Liver (tissue), 9 donors: ENCODE data around the gene INTS6. TPM values are rescaled to one million over a fixed set of nuclear protein-coding genes. Genes with fewer than 3 reads are reported as not detected.

Experiments used
- DNase-seq: peaks from one replicate; pipeline ENCODE4 v3.0.0-alpha.2; 2017; ENCODE audit warnings: low spot score
- H3K27ac ChIP-seq, 2 donors: one replicate each; pipeline ENCODE4 v1.7.0; 2013; ENCODE audit warnings: inconsistent platforms in 2 of 2, low read length in 2 of 2, control low read depth in 1 of 2, low read depth in 1 of 2, mild to moderate bottlenecking in 1 of 2
- H3K27me3 ChIP-seq, 4 donors: one replicate each; pipeline versions ENCODE4 v1.6.1 to v1.7.0; 2013; ENCODE audit warnings: low read length in 3 of 4, inconsistent platforms in 1 of 4, mild to moderate bottlenecking in 1 of 4, moderate library complexity in 1 of 4; ENCODE audit not compliant: control insufficient read depth in 4 of 4, insufficient read depth in 4 of 4
- H3K36me3 ChIP-seq, 4 donors: one replicate each; pipeline versions ENCODE4 v1.6.1 to v1.7.0; 2013; ENCODE audit warnings: low read length in 3 of 4, mild to moderate bottlenecking in 3 of 4, low read depth in 1 of 4, moderate library complexity in 1 of 4; ENCODE audit not compliant: control insufficient read depth in 4 of 4, insufficient read depth in 3 of 4
- H3K4me1 ChIP-seq, 4 donors: one replicate each; pipeline versions ENCODE4 v1.6.1 to v1.7.0; 2013; ENCODE audit warnings: low read length in 3 of 4, mild to moderate bottlenecking in 3 of 4, moderate library complexity in 1 of 4; ENCODE audit not compliant: control insufficient read depth in 4 of 4, insufficient read depth in 4 of 4
- H3K4me3 ChIP-seq, 3 donors: one replicate each; pipeline versions ENCODE4 v1.6.1 to v1.7.0; 2013; ENCODE audit warnings: low read length in 3 of 3, control low read depth in 1 of 3, low read depth in 1 of 3, mild to moderate bottlenecking in 1 of 3
- H3K9ac ChIP-seq, 2 donors: one replicate each; pipeline ENCODE4 v1.7.0; 2013; ENCODE audit warnings: low read length in 2 of 2, mild to moderate bottlenecking in 2 of 2, moderate library complexity in 2 of 2, control low read depth in 1 of 2, low read depth in 1 of 2
- H3K9me3 ChIP-seq, 4 donors: one replicate each; pipeline versions ENCODE4 v1.6.1 to v1.7.0; 2013; ENCODE audit warnings: low read length in 3 of 4; ENCODE audit not compliant: control insufficient read depth in 4 of 4
- EGR1 ChIP-seq, 2 donors: IDR thresholded peaks; 2 replicates each; pipeline ENCODE4 v1.6.1; 2016 to 2018; ENCODE audit warnings: antibody characterized with exemption in 2 of 2, low read depth in 2 of 2
- FOXA1 ChIP-seq: IDR thresholded peaks from 2 replicates; pipeline ENCODE4 v1.6.1; 2016; ENCODE audit warnings: antibody characterized with exemption
- FOXA2 ChIP-seq: IDR thresholded peaks from 2 replicates; pipeline ENCODE4 v1.6.1; 2016; ENCODE audit warnings: antibody characterized with exemption
- HNF4A ChIP-seq, 2 donors: conservative IDR thresholded peaks; 2 replicates each; pipeline ENCODE4 v1.6.1; 2016; ENCODE audit warnings: antibody characterized with exemption in 2 of 2, mild to moderate bottlenecking in 2 of 2
- HNF4G ChIP-seq: IDR thresholded peaks from 2 replicates; pipeline ENCODE4 v1.6.1; 2016; ENCODE audit warnings: antibody characterized with exemption
- JUND ChIP-seq, 2 donors: IDR thresholded peaks; 2 replicates each; pipeline ENCODE4 v1.6.1; 2016; ENCODE audit warnings: antibody characterized with exemption in 2 of 2
- NR2F2 ChIP-seq: IDR thresholded peaks from 2 replicates; pipeline ENCODE4 v1.6.1; 2016; ENCODE audit warnings: antibody characterized with exemption
- REST ChIP-seq: IDR thresholded peaks from 2 replicates; pipeline ENCODE4 v1.6.1; 2016; ENCODE audit warnings: antibody characterized with exemption, mild to moderate bottlenecking
- SP1 ChIP-seq: IDR thresholded peaks from 2 replicates; pipeline ENCODE4 v1.6.1; 2018; ENCODE audit warnings: antibody characterized with exemption, mild to moderate bottlenecking
- YY1 ChIP-seq: IDR thresholded peaks from 2 replicates; pipeline ENCODE4 v1.6.1; 2016; ENCODE audit warnings: antibody characterized with exemption, mild to moderate bottlenecking
- WGBS: extraction: QIAGEN DNeasy Blood & Tissue Kit; methylation state at CpG from one replicate; pipeline ENCODE4 v1.1.7; 2013; 5-methylcytosine and 5-hydroxymethylcytosine counted together
- polyA plus RNA-seq, 2 donors: library from polyadenylated mRNA; stranded (reverse) in 1 of 2; unstranded in 1 of 2; fragments of 200-250 nt in 1 of 2; fragments of >200 nt in 1 of 2; fragmentation: Nextera tagmentation in 1 of 2; extraction: Ambion mirVana in 1 of 2; gene quantifications; one replicate each; pipeline versions ENCODE4 v1.2.1 to v1.2.3, GENCODE V29; 2013 to 2015
- total RNA-seq, 2 donors: library from RNA; depleted of rRNA; stranded (reverse); fragments of >200 nt; gene quantifications; one replicate each; pipeline ENCODE4 v1.2.3, GENCODE V29; 2014
- TF ChIP-seq, protein P1 (sequence below): IDR thresholded peaks from 2 replicates; pipeline ENCODE4 v1.6.1; 2016; ENCODE audit warnings: antibody characterized with exemption
- TF ChIP-seq, protein P2 (sequence below): fragments of 150-350 bp; IDR thresholded peaks from 2 replicates; pipeline ENCODE4 v1.5.1; 2017; ENCODE audit warnings: improper control_type of control experiment, low read depth, low read length; ENCODE audit not compliant: missing input control
- donor health status: healthy.
- donor health status: healthy.
- donor health status: healthy.
- donor health status: healthy.
- donor health status: healthy.

Gene INTS6
- total and polyA plus RNA-seq, 4 donors: 11.4 to 61.4 (median 18.8) TPM

DNA sequence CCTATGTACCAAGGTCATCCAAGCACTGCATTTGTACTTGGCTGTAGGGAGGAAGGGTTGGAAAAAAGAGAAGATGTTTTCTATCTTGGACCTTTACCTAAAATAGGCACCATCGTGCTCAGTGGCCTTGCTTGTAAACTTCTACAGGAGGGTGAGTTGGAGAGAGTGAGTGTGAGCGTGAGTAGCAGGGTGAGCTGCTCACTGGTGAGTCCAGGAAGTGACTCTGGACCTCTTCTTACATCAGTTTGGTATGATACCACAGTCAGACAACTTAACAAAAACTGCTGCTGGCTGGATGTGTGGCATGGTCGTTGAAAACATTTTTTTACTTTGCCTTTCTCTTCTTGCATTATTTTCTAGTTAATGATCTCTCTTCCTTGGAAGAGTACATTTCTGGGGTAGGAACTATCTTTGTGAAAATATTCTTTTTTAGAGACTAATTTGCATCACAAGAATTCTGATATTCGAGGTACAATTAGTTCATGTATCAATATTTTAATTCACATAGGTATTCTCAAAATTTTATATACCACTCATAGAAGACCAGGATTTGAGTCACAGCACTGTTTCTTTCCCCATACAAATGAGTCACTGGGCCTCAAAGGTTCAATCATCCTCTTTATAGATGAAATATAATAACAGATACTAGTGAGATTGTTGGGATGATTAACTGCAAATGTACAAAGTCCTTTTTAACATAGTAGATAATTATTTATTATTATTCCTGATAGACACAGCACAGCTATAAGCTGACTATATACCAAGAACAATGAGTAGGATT is 112.7 kb downstream of the INTS6 start:
- TF ChIP-seq, protein P1, sequence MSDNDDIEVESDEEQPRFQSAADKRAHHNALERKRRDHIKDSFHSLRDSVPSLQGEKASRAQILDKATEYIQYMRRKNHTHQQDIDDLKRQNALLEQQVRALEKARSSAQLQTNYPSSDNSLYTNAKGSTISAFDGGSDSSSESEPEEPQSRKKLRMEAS: no peak
- no peak for TF ChIP-seq FOXA1
- TF ChIP-seq, protein P2, sequence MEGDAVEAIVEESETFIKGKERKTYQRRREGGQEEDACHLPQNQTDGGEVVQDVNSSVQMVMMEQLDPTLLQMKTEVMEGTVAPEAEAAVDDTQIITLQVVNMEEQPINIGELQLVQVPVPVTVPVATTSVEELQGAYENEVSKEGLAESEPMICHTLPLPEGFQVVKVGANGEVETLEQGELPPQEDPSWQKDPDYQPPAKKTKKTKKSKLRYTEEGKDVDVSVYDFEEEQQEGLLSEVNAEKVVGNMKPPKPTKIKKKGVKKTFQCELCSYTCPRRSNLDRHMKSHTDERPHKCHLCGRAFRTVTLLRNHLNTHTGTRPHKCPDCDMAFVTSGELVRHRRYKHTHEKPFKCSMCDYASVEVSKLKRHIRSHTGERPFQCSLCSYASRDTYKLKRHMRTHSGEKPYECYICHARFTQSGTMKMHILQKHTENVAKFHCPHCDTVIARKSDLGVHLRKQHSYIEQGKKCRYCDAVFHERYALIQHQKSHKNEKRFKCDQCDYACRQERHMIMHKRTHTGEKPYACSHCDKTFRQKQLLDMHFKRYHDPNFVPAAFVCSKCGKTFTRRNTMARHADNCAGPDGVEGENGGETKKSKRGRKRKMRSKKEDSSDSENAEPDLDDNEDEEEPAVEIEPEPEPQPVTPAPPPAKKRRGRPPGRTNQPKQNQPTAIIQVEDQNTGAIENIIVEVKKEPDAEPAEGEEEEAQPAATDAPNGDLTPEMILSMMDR: no peak
- TF ChIP-seq EGR1 (IDR thresholded peaks at IDR 0.05; ENCODE audit: low read depth in 2 of 2): no peak
- no peak for TF ChIP-seq HNF4G
- no peak for TF ChIP-seq JUND (IDR thresholded peaks at IDR 0.05)
- TF ChIP-seq HNF4A (conservative IDR thresholded peaks at IDR 0.05): no peak
- TF ChIP-seq SP1: no peak
- TF ChIP-seq YY1: no peak
- Histone ChIP-seq H3K27me3 (no peaks in the 10 kb centered on the region), H3K4me1 (no peaks in the 10 kb centered on the region), H3K36me3 (no peaks in the 10 kb centered on the region), H3K27ac (no peak overlapping the region), H3K4me3 (no peak overlapping the region), H3K9ac (no peak overlapping the region), H3K9me3 (no peaks in the 10 kb centered on the region)
- WGBS: 77% methylated on average over 4 of the region's 4 CpGs
- DNase-seq: no peak

DNA sequence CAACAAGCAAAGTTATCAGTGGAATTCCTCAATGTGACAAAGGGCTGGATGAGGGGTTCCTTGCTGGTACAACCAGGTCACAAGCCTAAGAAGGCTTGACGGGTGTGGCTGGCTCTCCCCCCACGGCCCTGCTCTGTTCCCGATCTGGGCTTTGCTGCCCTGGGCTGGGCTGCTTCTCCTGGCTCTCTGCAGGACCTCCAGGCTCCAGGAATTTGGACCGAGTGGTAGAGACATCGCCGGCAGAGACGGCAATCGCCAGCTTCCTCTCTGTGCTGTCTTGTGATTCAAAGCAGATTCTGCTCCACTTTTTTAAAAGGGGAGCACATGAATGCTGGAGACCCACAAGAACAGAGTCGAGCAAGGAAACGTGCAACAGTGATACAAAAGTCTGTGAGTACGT is 113.5 kb downstream of the INTS6 start, which contains the start of gene SERPINE3:
Gene SERPINE3, plus strand, starts transcription at position 338 of the 400 bp plus-strand sequence. CDS start 1,401 bp downstream, outside the sequence.
- Histone ChIP-seq H3K9ac (no peak within 1 kb of the TSS), H3K27me3 (no peaks in the 10 kb centered on the region), H3K36me3 (no peaks in the 10 kb centered on the region), H3K4me1 (no peaks in the 10 kb centered on the region), H3K4me3 (no peak within 1 kb of the TSS), H3K27ac (no peak within 1 kb of the TSS), H3K9me3 (no peaks in the 10 kb centered on the region)
- 77% methylated on average over 11 of the region's 11 CpGs for WGBS
- TF ChIP-seq FOXA2: no peak
- TF ChIP-seq JUND (IDR thresholded peaks at IDR 0.05): no peak
- TF ChIP-seq, protein P2: no peak
- no peak for TF ChIP-seq NR2F2
- TF ChIP-seq REST: no peak
- DNase-seq: no peak
